ENCODE results near the gene RAB7A. TPM values are rescaled to one million over a fixed set of nuclear protein-coding genes. Genes with fewer than 3 reads are reported as not detected.

RAB7A gene
- total and polyA plus RNA-seq, 2 of the 13 experiments (the other 11 are each of a cell fraction or from before 2014, with no cell fraction given) = 26.5 to 182 TPM

DNA sequence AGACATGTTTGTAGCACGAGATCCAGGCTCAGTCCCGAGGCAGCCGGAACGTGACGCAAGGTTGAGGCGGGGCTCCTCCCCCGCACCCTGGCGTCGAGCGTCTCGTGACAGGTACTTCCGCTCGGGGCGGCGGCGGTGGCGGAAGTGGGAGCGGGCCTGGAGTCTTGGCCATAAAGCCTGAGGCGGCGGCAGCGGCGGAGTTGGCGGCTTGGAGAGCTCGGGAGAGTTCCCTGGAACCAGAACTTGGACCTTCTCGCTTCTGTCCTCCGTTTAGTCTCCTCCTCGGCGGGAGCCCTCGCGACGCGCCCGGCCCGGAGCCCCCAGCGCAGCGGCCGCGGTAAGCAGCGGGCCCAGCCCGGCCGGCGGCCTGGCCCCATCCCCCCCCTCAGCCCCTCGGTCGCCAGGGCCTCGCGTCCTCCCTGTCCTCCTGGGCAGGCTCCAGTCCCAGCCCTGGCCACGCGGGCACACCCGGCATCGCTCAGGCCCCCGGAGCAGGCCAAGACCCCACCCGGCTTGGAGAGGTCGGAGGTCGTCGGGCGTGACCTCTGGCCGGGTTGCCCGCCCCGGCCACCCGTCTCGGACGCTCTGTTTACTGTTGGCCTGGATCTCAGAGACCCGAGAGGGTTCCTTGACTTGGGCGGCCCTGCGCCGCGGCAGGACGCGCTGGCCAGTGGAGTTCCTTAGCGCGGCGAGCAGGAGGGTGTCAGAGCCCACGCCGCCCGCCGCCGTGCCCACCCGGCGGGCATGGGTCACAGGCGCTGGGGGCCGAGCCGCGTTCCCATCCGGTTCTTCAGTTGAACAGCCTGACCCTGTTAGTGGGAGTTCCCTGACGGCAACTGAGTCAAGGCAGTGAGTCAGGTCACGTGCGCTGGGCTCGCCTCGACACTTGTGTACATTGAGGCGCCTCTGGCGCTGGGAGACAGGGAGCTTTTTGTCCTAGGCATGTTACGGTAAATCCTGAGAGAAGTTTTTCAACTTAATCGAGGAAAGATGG is at the start of gene RAB7A (continued):
- TF ChIP-seq, protein P1, sequence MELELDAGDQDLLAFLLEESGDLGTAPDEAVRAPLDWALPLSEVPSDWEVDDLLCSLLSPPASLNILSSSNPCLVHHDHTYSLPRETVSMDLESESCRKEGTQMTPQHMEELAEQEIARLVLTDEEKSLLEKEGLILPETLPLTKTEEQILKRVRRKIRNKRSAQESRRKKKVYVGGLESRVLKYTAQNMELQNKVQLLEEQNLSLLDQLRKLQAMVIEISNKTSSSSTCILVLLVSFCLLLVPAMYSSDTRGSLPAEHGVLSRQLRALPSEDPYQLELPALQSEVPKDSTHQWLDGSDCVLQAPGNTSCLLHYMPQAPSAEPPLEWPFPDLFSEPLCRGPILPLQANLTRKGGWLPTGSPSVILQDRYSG (CRISPR knock-in tag; IDR thresholded peaks at IDR 0.05) = peak; percentile 87
- TF ChIP-seq PRPF4 (IDR thresholded peaks at IDR 0.05; ENCODE audit: low read depth, low read length, poor library complexity, severe bottlenecking) = no peak
- no peak for TF ChIP-seq SSRP1 (CRISPR knock-in tag; IDR thresholded peaks at IDR 0.05)
- TF ChIP-seq REPIN1 (CRISPR knock-in tag; IDR thresholded peaks at IDR 0.05; ENCODE audit: borderline replicate concordance, low read depth) = peak; percentile 66; the same call in 1 of the 2 replicates
- no peak for TF ChIP-seq ZNF10 (CRISPR knock-in tag; IDR thresholded peaks at IDR 0.05; ENCODE audit: borderline replicate concordance, low read depth)
- peak; percentile 75 for TF ChIP-seq PHF20 (CRISPR knock-in tag; IDR thresholded peaks at IDR 0.05)
- no peak for TF ChIP-seq ZSCAN12 (CRISPR knock-in tag; IDR thresholded peaks at IDR 0.05)
- TF ChIP-seq ZNF33B (CRISPR knock-in tag; IDR thresholded peaks at IDR 0.05) = 0 out of 2 replicates have a peak, but pooled peaks have one; percentile 41
- no peak for TF ChIP-seq FLYWCH1 (CRISPR knock-in tag; IDR thresholded peaks at IDR 0.05)
- TF ChIP-seq, protein P2, sequence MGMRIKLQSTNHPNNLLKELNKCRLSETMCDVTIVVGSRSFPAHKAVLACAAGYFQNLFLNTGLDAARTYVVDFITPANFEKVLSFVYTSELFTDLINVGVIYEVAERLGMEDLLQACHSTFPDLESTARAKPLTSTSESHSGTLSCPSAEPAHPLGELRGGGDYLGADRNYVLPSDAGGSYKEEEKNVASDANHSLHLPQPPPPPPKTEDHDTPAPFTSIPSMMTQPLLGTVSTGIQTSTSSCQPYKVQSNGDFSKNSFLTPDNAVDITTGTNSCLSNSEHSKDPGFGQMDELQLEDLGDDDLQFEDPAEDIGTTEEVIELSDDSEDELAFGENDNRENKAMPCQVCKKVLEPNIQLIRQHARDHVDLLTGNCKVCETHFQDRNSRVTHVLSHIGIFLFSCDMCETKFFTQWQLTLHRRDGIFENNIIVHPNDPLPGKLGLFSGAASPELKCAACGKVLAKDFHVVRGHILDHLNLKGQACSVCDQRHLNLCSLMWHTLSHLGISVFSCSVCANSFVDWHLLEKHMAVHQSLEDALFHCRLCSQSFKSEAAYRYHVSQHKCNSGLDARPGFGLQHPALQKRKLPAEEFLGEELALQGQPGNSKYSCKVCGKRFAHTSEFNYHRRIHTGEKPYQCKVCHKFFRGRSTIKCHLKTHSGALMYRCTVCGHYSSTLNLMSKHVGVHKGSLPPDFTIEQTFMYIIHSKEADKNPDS (CRISPR knock-in tag; IDR thresholded peaks at IDR 0.05) = no peak
- peak; percentile 81; the same call in 1 of the 2 replicates for TF ChIP-seq ZNF546 (CRISPR knock-in tag; conservative IDR thresholded peaks at IDR 0.05)
- TF ChIP-seq, protein P3, sequence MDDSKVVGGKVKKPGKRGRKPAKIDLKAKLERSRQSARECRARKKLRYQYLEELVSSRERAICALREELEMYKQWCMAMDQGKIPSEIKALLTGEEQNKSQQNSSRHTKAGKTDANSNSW (CRISPR knock-in tag; IDR thresholded peaks at IDR 0.05; ENCODE audit: borderline replicate concordance) = peak; percentile 70; the same call in 1 of the 2 replicates
- TF ChIP-seq HDAC2 (CRISPR knock-in tag; IDR thresholded peaks at IDR 0.05) = peak; percentile 25; the same call in 1 of the 2 replicates
- no peak; the same call in 1 of the 2 replicates for TF ChIP-seq ZBTB20 (CRISPR knock-in tag; IDR thresholded peaks at IDR 0.05; ENCODE audit: borderline replicate concordance, low read depth)
- TF ChIP-seq, protein P4, sequence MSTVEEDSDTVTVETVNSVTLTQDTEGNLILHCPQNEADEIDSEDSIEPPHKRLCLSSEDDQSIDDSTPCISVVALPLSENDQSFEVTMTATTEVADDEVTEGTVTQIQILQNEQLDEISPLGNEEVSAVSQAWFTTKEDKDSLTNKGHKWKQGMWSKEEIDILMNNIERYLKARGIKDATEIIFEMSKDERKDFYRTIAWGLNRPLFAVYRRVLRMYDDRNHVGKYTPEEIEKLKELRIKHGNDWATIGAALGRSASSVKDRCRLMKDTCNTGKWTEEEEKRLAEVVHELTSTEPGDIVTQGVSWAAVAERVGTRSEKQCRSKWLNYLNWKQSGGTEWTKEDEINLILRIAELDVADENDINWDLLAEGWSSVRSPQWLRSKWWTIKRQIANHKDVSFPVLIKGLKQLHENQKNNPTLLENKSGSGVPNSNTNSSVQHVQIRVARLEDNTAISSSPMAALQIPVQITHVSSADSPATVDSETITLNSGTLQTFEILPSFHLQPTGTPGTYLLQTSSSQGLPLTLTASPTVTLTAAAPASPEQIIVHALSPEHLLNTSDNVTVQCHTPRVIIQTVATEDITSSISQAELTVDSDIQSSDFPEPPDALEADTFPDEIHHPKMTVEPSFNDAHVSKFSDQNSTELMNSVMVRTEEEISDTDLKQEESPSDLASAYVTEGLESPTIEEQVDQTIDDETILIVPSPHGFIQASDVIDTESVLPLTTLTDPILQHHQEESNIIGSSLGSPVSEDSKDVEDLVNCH (CRISPR knock-in tag; IDR thresholded peaks at IDR 0.05) = no peak
- TF ChIP-seq ZNF253 (CRISPR knock-in tag; IDR thresholded peaks at IDR 0.05; ENCODE audit: borderline replicate concordance) = no peak; the same call in 1 of the 2 replicates
- TF ChIP-seq CREB1 (IDR thresholded peaks at IDR 0.05) = peak; percentile 84
- peak; percentile 91; the same call in 1 of the 2 replicates for TF ChIP-seq CREB1 (CRISPR knock-in tag; IDR thresholded peaks at IDR 0.05)
- TF ChIP-seq ZNF652 (CRISPR knock-in tag; IDR thresholded peaks at IDR 0.05; ENCODE audit: borderline replicate concordance, low read depth) = no peak; the same call in 1 of the 2 replicates
- TF ChIP-seq, protein P5, sequence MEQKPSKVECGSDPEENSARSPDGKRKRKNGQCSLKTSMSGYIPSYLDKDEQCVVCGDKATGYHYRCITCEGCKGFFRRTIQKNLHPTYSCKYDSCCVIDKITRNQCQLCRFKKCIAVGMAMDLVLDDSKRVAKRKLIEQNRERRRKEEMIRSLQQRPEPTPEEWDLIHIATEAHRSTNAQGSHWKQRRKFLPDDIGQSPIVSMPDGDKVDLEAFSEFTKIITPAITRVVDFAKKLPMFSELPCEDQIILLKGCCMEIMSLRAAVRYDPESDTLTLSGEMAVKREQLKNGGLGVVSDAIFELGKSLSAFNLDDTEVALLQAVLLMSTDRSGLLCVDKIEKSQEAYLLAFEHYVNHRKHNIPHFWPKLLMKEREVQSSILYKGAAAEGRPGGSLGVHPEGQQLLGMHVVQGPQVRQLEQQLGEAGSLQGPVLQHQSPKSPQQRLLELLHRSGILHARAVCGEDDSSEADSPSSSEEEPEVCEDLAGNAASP (CRISPR knock-in tag; IDR thresholded peaks at IDR 0.05; ENCODE audit: borderline replicate concordance) = peak; percentile 48; the same call in 1 of the 2 replicates
- TF ChIP-seq ZNF761 (CRISPR knock-in tag; conservative IDR thresholded peaks at IDR 0.05) = no peak
- TF ChIP-seq ZNF124 (CRISPR knock-in tag; IDR thresholded peaks at IDR 0.05) = 0 out of 2 replicates have a peak, but pooled peaks have one; percentile 19
